ENCODE data around the gene CNOT6. TPM values are rescaled to one million over a fixed set of nuclear protein-coding genes. Genes with fewer than 3 reads are reported as not detected.
A peak's percentile ranks its signal among the peaks of the same experiment; 100 is the strongest.
"Not testable (repeated sequence)": the region's sequence is repeated elsewhere in the genome, so short reads cannot be mapped to it uniquely, and the experiment has no call there.

The CNOT6 gene
- total RNA-seq, 1 experiment from 2014 or later, result 5.7 TPM

- in situ Hi-C loops (cut with HindIII; ENCODE audit: low pct_unique_long_range_greater_than_20kb, low sequenced_read_pairs), result no loop called here
- no peak for DNase-seq (ENCODE audit: low read depth)
Measured at GRCh38 chr5:180469866-180470265, 24.3 kb upstream of the CNOT6 start.

- in situ Hi-C loops (cut with HindIII; ENCODE audit: low pct_unique_long_range_greater_than_20kb, low sequenced_read_pairs), result no loop called here
- DNase-seq (ENCODE audit: low read depth), result no peak
Measured at GRCh38 chr5:180470361-180470760, 23.8 kb upstream of the CNOT6 start.

GRCh38 chr5:180470966-180471582 lies 23.1 kb upstream of the CNOT6 start:
- in situ Hi-C loops (cut with HindIII; ENCODE audit: low pct_unique_long_range_greater_than_20kb, low sequenced_read_pairs), result no loop called here
- peak; percentile 44 for DNase-seq (ENCODE audit: low read depth)

GRCh38 chr5:180471866-180472265 lies 22.3 kb upstream of the CNOT6 start:
- in situ Hi-C loops (cut with HindIII; ENCODE audit: low pct_unique_long_range_greater_than_20kb, low sequenced_read_pairs), result no loop called here
- no peak for DNase-seq (ENCODE audit: low read depth)

- in situ Hi-C loops (cut with HindIII; ENCODE audit: low pct_unique_long_range_greater_than_20kb, low sequenced_read_pairs), result no loop called here
Measured at GRCh38 chr5:180472269-180472668, 21.9 kb upstream of the CNOT6 start.

GRCh38 chr5:180473386-180473785 lies 20.8 kb upstream of the CNOT6 start:
- in situ Hi-C loops (cut with HindIII; ENCODE audit: low pct_unique_long_range_greater_than_20kb, low sequenced_read_pairs); DNase-seq (ENCODE audit: low read depth): not testable (repeated sequence)

More at GRCh38 chr5:180472269-180472668, 21.9 kb upstream of the CNOT6 start:
- no peak for DNase-seq (ENCODE audit: low read depth)

GRCh38 chr5:180474569-180474968 lies 19.6 kb upstream of the CNOT6 start:
- DNase-seq (ENCODE audit: low read depth), result no peak
- in situ Hi-C loops (cut with HindIII; ENCODE audit: low pct_unique_long_range_greater_than_20kb, low sequenced_read_pairs), result no loop called here

GRCh38 chr5:180475969-180476524 lies 18.1 kb upstream of the CNOT6 start:
- in situ Hi-C loops (cut with HindIII; ENCODE audit: low pct_unique_long_range_greater_than_20kb, low sequenced_read_pairs); DNase-seq (ENCODE audit: low read depth): not testable (repeated sequence)

- no peak for DNase-seq (ENCODE audit: low read depth)
- in situ Hi-C loops (cut with HindIII; ENCODE audit: low pct_unique_long_range_greater_than_20kb, low sequenced_read_pairs), result no loop called here
Measured at GRCh38 chr5:180484813-180485212, 9.4 kb upstream of the CNOT6 start.

- in situ Hi-C loops (cut with HindIII; ENCODE audit: low pct_unique_long_range_greater_than_20kb, low sequenced_read_pairs), result no loop called here
- no peak for DNase-seq (ENCODE audit: low read depth)
Measured at GRCh38 chr5:180486636-180487149, 7.5 kb upstream of the CNOT6 start.

- in situ Hi-C loops (cut with HindIII; ENCODE audit: low pct_unique_long_range_greater_than_20kb, low sequenced_read_pairs), result no loop called here
- no peak for DNase-seq (ENCODE audit: low read depth)
Measured at GRCh38 chr5:180487556-180487955, 6.6 kb upstream of the CNOT6 start.

- in situ Hi-C loops (cut with HindIII; ENCODE audit: low pct_unique_long_range_greater_than_20kb, low sequenced_read_pairs), result no loop called here
- DNase-seq (ENCODE audit: low read depth), result no peak
Measured at GRCh38 chr5:180491496-180491895, 2.7 kb upstream of the CNOT6 start.

GRCh38 chr5:180492226-180492903 lies 1.8 kb upstream of the CNOT6 start:
- in situ Hi-C loops (cut with HindIII; ENCODE audit: low pct_unique_long_range_greater_than_20kb, low sequenced_read_pairs), result no loop called here
- no peak for DNase-seq (ENCODE audit: low read depth)

GRCh38 chr5:180494510-180495181 lies 467 bp downstream of the CNOT6 start:
- in situ Hi-C loops (cut with HindIII; ENCODE audit: low pct_unique_long_range_greater_than_20kb, low sequenced_read_pairs), result no loop called here
- DNase-seq (ENCODE audit: low read depth), result peak; percentile 58

- in situ Hi-C loops (cut with HindIII; ENCODE audit: low pct_unique_long_range_greater_than_20kb, low sequenced_read_pairs), result no loop called here
- DNase-seq (ENCODE audit: low read depth), result no peak
Measured at GRCh38 chr5:180495292-180495691, 1.1 kb downstream of the CNOT6 start.

GRCh38 chr5:180495991-180496741 lies 2.0 kb downstream of the CNOT6 start:
- no peak for DNase-seq (ENCODE audit: low read depth)

GRCh38 chr5:180496806-180497205 lies 2.6 kb downstream of the CNOT6 start:
- in situ Hi-C loops (cut with HindIII; ENCODE audit: low pct_unique_long_range_greater_than_20kb, low sequenced_read_pairs); DNase-seq (ENCODE audit: low read depth): not testable (repeated sequence)

More at GRCh38 chr5:180495991-180496741, 2.0 kb downstream of the CNOT6 start:
- in situ Hi-C loops (cut with HindIII; ENCODE audit: low pct_unique_long_range_greater_than_20kb, low sequenced_read_pairs), result no loop called here

GRCh38 chr5:180497865-180498264 lies 3.7 kb downstream of the CNOT6 start:
- DNase-seq (ENCODE audit: low read depth); in situ Hi-C loops (cut with HindIII; ENCODE audit: low pct_unique_long_range_greater_than_20kb, low sequenced_read_pairs): not testable (repeated sequence)

Data from Caki2 (cell line).